OCI-LY1 (cell line): ENCODE measurements around the gene NEGR1.

Source experiments
- EZH2 ChIP-seq: fragments of 200-600 bp; sonication (generic), shearing (Covaris generic); IDR thresholded peaks from 2 replicates; pipeline ENCODE4 v1.8.0; 2017; ENCODE audit warnings: borderline replicate concordance, mixed run types, mild to moderate bottlenecking, antibody characterized with exemption, low read length, moderate library complexity, mixed read lengths
- TF ChIP-seq, protein P1 (sequence below): fragments of 200-600 bp; sonication (generic), shearing (Covaris generic); IDR thresholded peaks from 2 replicates; pipeline ENCODE4 v1.5.1; 2017; ENCODE audit warnings: mild to moderate bottlenecking, antibody characterized with exemption, low read length, moderate library complexity, mixed read lengths

DNA sequence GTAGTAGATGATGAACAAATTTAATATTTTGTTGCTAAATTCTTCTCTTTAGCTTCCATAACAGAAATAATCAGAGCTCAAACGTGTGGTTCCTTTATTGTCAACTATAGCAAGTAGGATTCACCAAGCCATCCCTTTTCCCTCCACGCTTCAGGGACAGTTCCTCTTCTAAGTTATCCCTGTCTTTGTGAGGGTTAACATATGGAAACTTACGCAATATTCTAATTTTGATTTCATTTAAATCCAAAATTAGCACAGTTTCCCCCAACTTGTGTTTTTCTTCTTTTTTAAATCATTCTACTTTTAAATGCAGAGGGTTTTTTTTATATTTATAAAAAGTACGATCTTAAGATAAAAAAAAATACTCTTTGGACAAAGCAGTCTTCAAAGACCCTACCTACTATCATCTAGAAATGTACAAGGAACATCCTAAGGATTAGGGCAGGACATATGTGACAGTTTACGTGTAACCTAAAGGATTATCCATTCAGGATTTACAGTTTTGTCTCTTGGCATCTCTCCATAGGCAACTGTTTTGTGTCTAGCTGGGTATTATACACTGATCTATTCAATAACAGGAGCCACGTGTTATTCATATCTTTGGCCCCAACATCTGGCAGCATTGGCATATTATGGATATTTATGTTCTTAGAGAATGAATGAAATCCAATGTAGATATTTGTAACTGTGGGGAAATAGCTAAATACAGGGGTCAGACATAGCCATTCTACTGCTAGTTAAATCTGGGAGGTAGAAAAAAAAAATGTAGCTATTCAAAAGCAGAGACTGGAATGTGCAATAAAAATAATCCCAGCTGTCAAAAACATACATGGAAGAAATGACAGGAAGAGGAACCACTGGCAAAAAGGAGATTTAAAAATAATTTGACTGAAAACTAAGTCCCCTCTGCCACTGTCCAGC is 272.9 kb downstream of the NEGR1 start:
- no peak for TF ChIP-seq EZH2
- TF ChIP-seq, protein P1, sequence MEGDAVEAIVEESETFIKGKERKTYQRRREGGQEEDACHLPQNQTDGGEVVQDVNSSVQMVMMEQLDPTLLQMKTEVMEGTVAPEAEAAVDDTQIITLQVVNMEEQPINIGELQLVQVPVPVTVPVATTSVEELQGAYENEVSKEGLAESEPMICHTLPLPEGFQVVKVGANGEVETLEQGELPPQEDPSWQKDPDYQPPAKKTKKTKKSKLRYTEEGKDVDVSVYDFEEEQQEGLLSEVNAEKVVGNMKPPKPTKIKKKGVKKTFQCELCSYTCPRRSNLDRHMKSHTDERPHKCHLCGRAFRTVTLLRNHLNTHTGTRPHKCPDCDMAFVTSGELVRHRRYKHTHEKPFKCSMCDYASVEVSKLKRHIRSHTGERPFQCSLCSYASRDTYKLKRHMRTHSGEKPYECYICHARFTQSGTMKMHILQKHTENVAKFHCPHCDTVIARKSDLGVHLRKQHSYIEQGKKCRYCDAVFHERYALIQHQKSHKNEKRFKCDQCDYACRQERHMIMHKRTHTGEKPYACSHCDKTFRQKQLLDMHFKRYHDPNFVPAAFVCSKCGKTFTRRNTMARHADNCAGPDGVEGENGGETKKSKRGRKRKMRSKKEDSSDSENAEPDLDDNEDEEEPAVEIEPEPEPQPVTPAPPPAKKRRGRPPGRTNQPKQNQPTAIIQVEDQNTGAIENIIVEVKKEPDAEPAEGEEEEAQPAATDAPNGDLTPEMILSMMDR, result no peak
